Uterus (tissue), 2 donors: ENCODE data around the gene SYTL3.

Experiments
- CTCF ChIP-seq, 4 experiments: fragments of 200-600 bp in 2 of 4; fragments of 450-650 bp in 2 of 4; sonication (generic) in 2 of 4; IDR thresholded peaks; one replicate each; pipeline ENCODE4 v1.5.1; 2016 to 2019; ENCODE audit warnings: antibody characterized with exemption in 4 of 4, mild to moderate bottlenecking in 2 of 4, moderate library complexity in 1 of 4
- POLR2A ChIP-seq, 2 donors: fragments of 450-650 bp; IDR thresholded peaks; one replicate each; pipeline ENCODE4 v1.6.1; 2016; ENCODE audit warnings: antibody characterized with exemption in 2 of 2, mild to moderate bottlenecking in 1 of 2, moderate library complexity in 1 of 2

GRCh38 chr6:158775832-158776231 is 126.0 kb downstream of the SYTL3 start:
- TF ChIP-seq CTCF (IDR thresholded peaks at IDR 0.05) (no peak), POLR2A (IDR thresholded peaks at IDR 0.05) (no peak)
